Measurements from ENCODE around the gene TNFRSF21.
"Not testable (repeated sequence)": the region's sequence is repeated elsewhere in the genome, so short reads cannot be mapped to it uniquely, and the experiment has no call there.

The TNFRSF21 gene

GRCh38 chr6:47242483-47243386 lies 67.0 kb downstream of the TNFRSF21 start:
- H3K9ac ChIP-seq (ENCODE audit: low read depth, low read length): no peak overlapping the region
- H3K4me1 ChIP-seq (ENCODE audit: insufficient read depth, low read length): peaks cover 35% of the 10 kb centered on the region
- H3K9me3 ChIP-seq (ENCODE audit: control insufficient read depth, insufficient read depth, low read length): no peaks in the 10 kb centered on the region
- peaks cover 2% of the 10 kb centered on the region; the same call in 1 of the 2 replicates for H3K36me3 ChIP-seq (ENCODE audit: insufficient read depth, low read length)

- Histone ChIP-seq H3K9me3 (ENCODE audit: control insufficient read depth, insufficient read depth, low read length) (no peaks in the 10 kb centered on the region), H3K9ac (ENCODE audit: low read depth, low read length) (no peak overlapping the region), H3K4me1 (ENCODE audit: insufficient read depth, low read length) (peaks cover 30% of the 10 kb centered on the region), H3K36me3 (ENCODE audit: insufficient read depth, low read length) (peaks cover 2% of the 10 kb centered on the region; the same call in 1 of the 2 replicates)
Measured at GRCh38 chr6:47241742-47242482, 67.8 kb downstream of the TNFRSF21 start.

GRCh38 chr6:47240277-47240890 lies 69.3 kb downstream of the TNFRSF21 start:
- Histone ChIP-seq H3K9ac (ENCODE audit: low read depth, low read length) (no peak overlapping the region), H3K9me3 (ENCODE audit: control insufficient read depth, insufficient read depth, low read length) (no peaks in the 10 kb centered on the region), H3K36me3 (ENCODE audit: insufficient read depth, low read length) (peaks cover 5% of the 10 kb centered on the region; the same call in 1 of the 2 replicates), H3K4me1 (ENCODE audit: insufficient read depth, low read length) (peaks cover 34% of the 10 kb centered on the region)

GRCh38 chr6:47239546-47239945 lies 70.2 kb downstream of the TNFRSF21 start:
- Histone ChIP-seq H3K4me1 (ENCODE audit: insufficient read depth, low read length) (peaks cover 38% of the 10 kb centered on the region), H3K9ac (ENCODE audit: low read depth, low read length) (no peak overlapping the region), H3K9me3 (ENCODE audit: control insufficient read depth, insufficient read depth, low read length) (no peaks in the 10 kb centered on the region), H3K36me3 (ENCODE audit: insufficient read depth, low read length) (peaks cover 7% of the 10 kb centered on the region; the same call in 1 of the 2 replicates)

GRCh38 chr6:47238456-47238995 lies 71.2 kb downstream of the TNFRSF21 start:
- Histone ChIP-seq H3K9me3 (ENCODE audit: control insufficient read depth, insufficient read depth, low read length) (no peaks in the 10 kb centered on the region), H3K9ac (ENCODE audit: low read depth, low read length) (no peak overlapping the region), H3K4me1 (ENCODE audit: insufficient read depth, low read length) (peaks cover 37% of the 10 kb centered on the region), H3K36me3 (ENCODE audit: insufficient read depth, low read length) (peaks cover 7% of the 10 kb centered on the region; the same call in 1 of the 2 replicates)

GRCh38 chr6:47237196-47237595 lies 72.5 kb downstream of the TNFRSF21 start:
- H3K9ac ChIP-seq (ENCODE audit: low read depth, low read length): no peak overlapping the region
- H3K9me3 ChIP-seq (ENCODE audit: control insufficient read depth, insufficient read depth, low read length): no peaks in the 10 kb centered on the region
- peaks cover 24% of the 10 kb centered on the region for H3K4me1 ChIP-seq (ENCODE audit: insufficient read depth, low read length)
- H3K36me3 ChIP-seq (ENCODE audit: insufficient read depth, low read length): peaks cover 13% of the 10 kb centered on the region; the same call in 1 of the 2 replicates

GRCh38 chr6:47235964-47236760 lies 73.5 kb downstream of the TNFRSF21 start:
- Histone ChIP-seq H3K9me3 (ENCODE audit: control insufficient read depth, insufficient read depth, low read length) (no peaks in the 10 kb centered on the region), H3K36me3 (ENCODE audit: insufficient read depth, low read length) (peaks cover 15% of the 10 kb centered on the region; the same call in 1 of the 2 replicates), H3K4me1 (ENCODE audit: insufficient read depth, low read length) (peaks cover 19% of the 10 kb centered on the region), H3K9ac (ENCODE audit: low read depth, low read length) (no peak overlapping the region)

GRCh38 chr6:47235421-47235820 lies 74.3 kb downstream of the TNFRSF21 start:
- Histone ChIP-seq H3K9ac (ENCODE audit: low read depth, low read length) (no peak overlapping the region), H3K36me3 (ENCODE audit: insufficient read depth, low read length) (peaks cover 15% of the 10 kb centered on the region; the same call in 1 of the 2 replicates), H3K4me1 (ENCODE audit: insufficient read depth, low read length) (peaks cover 26% of the 10 kb centered on the region), H3K9me3 (ENCODE audit: control insufficient read depth, insufficient read depth, low read length) (no peaks in the 10 kb centered on the region)

GRCh38 chr6:47234266-47234933 lies 75.3 kb downstream of the TNFRSF21 start:
- H3K36me3 ChIP-seq (ENCODE audit: insufficient read depth, low read length): peaks cover 15% of the 10 kb centered on the region; the same call in 1 of the 2 replicates
- peaks cover 36% of the 10 kb centered on the region for H3K4me1 ChIP-seq (ENCODE audit: insufficient read depth, low read length)
- no peak overlapping the region for H3K9ac ChIP-seq (ENCODE audit: low read depth, low read length)
- no peaks in the 10 kb centered on the region for H3K9me3 ChIP-seq (ENCODE audit: control insufficient read depth, insufficient read depth, low read length)

- Histone ChIP-seq H3K4me1 (ENCODE audit: insufficient read depth, low read length) (peaks cover 31% of the 10 kb centered on the region), H3K9ac (ENCODE audit: low read depth, low read length) (no peak overlapping the region), H3K9me3 (ENCODE audit: control insufficient read depth, insufficient read depth, low read length) (no peaks in the 10 kb centered on the region; the same call in 1 of the 2 replicates), H3K36me3 (ENCODE audit: insufficient read depth, low read length) (peaks cover 13% of the 10 kb centered on the region; the same call in 1 of the 2 replicates)
Measured at GRCh38 chr6:47231151-47231550, 78.6 kb downstream of the TNFRSF21 start.

- H3K4me1 ChIP-seq (ENCODE audit: insufficient read depth, low read length): peaks cover 26% of the 10 kb centered on the region
- H3K9ac ChIP-seq (ENCODE audit: low read depth, low read length): no peak overlapping the region
- peaks cover 11% of the 10 kb centered on the region; the same call in 1 of the 2 replicates for H3K36me3 ChIP-seq (ENCODE audit: insufficient read depth, low read length)
- H3K9me3 ChIP-seq (ENCODE audit: control insufficient read depth, insufficient read depth, low read length): no peaks in the 10 kb centered on the region; the same call in 1 of the 2 replicates
Measured at GRCh38 chr6:47230579-47230978, 79.1 kb downstream of the TNFRSF21 start.

GRCh38 chr6:47229255-47229654 lies 80.5 kb downstream of the TNFRSF21 start:
- Histone ChIP-seq H3K4me1 (ENCODE audit: insufficient read depth, low read length) (peaks cover 19% of the 10 kb centered on the region), H3K9me3 (ENCODE audit: control insufficient read depth, insufficient read depth, low read length) (no peaks in the 10 kb centered on the region; the same call in 1 of the 2 replicates), H3K9ac (ENCODE audit: low read depth, low read length) (no peak overlapping the region), H3K36me3 (ENCODE audit: insufficient read depth, low read length) (peaks cover 8% of the 10 kb centered on the region; the same call in 1 of the 2 replicates)

- peaks cover 19% of the 10 kb centered on the region for H3K4me1 ChIP-seq (ENCODE audit: insufficient read depth, low read length)
- not testable (repeated sequence) for H3K9me3 ChIP-seq (ENCODE audit: control insufficient read depth, insufficient read depth, low read length); H3K36me3 ChIP-seq (ENCODE audit: insufficient read depth, low read length); H3K9ac ChIP-seq (ENCODE audit: low read depth, low read length)
Measured at GRCh38 chr6:47228093-47228492, 81.6 kb downstream of the TNFRSF21 start.

Measured in ES-I3 (cell line).